ENCODE results near the gene ATG4B.
"Not testable (repeated sequence)": the region's sequence is repeated elsewhere in the genome, so short reads cannot be mapped to it uniquely, and the experiment has no call there.

The ATG4B gene

GRCh38 chr2:241637018-241637794 lies at the start of gene ATG4B, which contains the start of gene THAP4:
Gene ATG4B, plus strand, starts transcription at chr2:241637693. Its CDS starts 22 bp downstream, at chr2:241637715.
Gene THAP4, minus strand, starts transcription at chr2:241637158. Its CDS starts 141 bp downstream, at chr2:241637017.
- peak; percentile 84 for DNase-seq
- peak within 1 kb of the TSS; percentile 87 for H3K4me3 Mint-ChIP-seq
- H3K27ac Mint-ChIP-seq = peak within 1 kb of the TSS; percentile 94
- H3K4me1 Mint-ChIP-seq = peaks cover 52% of the 10 kb centered on the region
- H3K36me3 Mint-ChIP-seq = peaks cover 34% of the 10 kb centered on the region
- H3K27me3 Mint-ChIP-seq = no peaks in the 10 kb centered on the region
- no peaks in the 10 kb centered on the region for H3K9me3 Mint-ChIP-seq
- CTCF ChIA-PET = interaction anchor here (1.4 kb wide), 1 partner anchor 19 kb away, joined by 3 read pairs; no protein-coding TSS in a partner anchor

- H3K36me3 Mint-ChIP-seq, DNase-seq, CTCF ChIA-PET, H3K27ac Mint-ChIP-seq, H3K27me3 Mint-ChIP-seq, H3K4me3 Mint-ChIP-seq, H3K4me1 Mint-ChIP-seq: not testable (repeated sequence)
- peaks cover 28% of the 10 kb centered on the region for H3K9me3 Mint-ChIP-seq
Observed at GRCh38 chr2:241589863-241590262, 47.6 kb upstream of the ATG4B start.

- H3K27ac Mint-ChIP-seq, CTCF ChIA-PET, H3K27me3 Mint-ChIP-seq, H3K4me1 Mint-ChIP-seq, DNase-seq, H3K4me3 Mint-ChIP-seq, H3K36me3 Mint-ChIP-seq: not testable (repeated sequence)
- peaks cover 20% of the 10 kb centered on the region for H3K9me3 Mint-ChIP-seq
Observed at GRCh38 chr2:241590496-241591455, 46.7 kb upstream of the ATG4B start.

GRCh38 chr2:241592126-241592845 lies 45.2 kb upstream of the ATG4B start:
- Mint-ChIP-seq H3K27me3 (no peaks in the 10 kb centered on the region), H3K27ac (no peak overlapping the region), H3K36me3 (peaks cover 2% of the 10 kb centered on the region), H3K4me1 (no peaks in the 10 kb centered on the region), H3K4me3 (no peak overlapping the region), H3K9me3 (peaks cover 9% of the 10 kb centered on the region)
- DNase-seq = no peak
- CTCF ChIA-PET = no interaction called here

- no peaks in the 10 kb centered on the region for H3K27me3 Mint-ChIP-seq
Observed at GRCh38 chr2:241593271-241593670, 44.2 kb upstream of the ATG4B start.

GRCh38 chr2:241595600-241596140 lies 41.8 kb upstream of the ATG4B start:
- DNase-seq = no peak
- H3K36me3 Mint-ChIP-seq = peaks cover 9% of the 10 kb centered on the region
- no peaks in the 10 kb centered on the region for H3K9me3 Mint-ChIP-seq
- no peak overlapping the region for H3K27ac Mint-ChIP-seq
- no peaks in the 10 kb centered on the region for H3K4me1 Mint-ChIP-seq
- no peaks in the 10 kb centered on the region for H3K27me3 Mint-ChIP-seq
- CTCF ChIA-PET = interaction anchor here (0.7 kb wide), 1 partner anchor 439 kb away, joined by 3 read pairs; no protein-coding TSS in a partner anchor
- H3K4me3 Mint-ChIP-seq = no peak overlapping the region

More at GRCh38 chr2:241593271-241593670, 44.2 kb upstream of the ATG4B start:
- Mint-ChIP-seq H3K9me3 (peaks cover 4% of the 10 kb centered on the region), H3K4me3 (no peak overlapping the region), H3K4me1 (no peaks in the 10 kb centered on the region), H3K36me3 (peaks cover 2% of the 10 kb centered on the region), H3K27ac (no peak overlapping the region)
- CTCF ChIA-PET = no interaction called here
- no peak for DNase-seq

GRCh38 chr2:241597561-241597960 lies 39.9 kb upstream of the ATG4B start:
- Mint-ChIP-seq H3K27ac (no peak overlapping the region), H3K9me3 (no peaks in the 10 kb centered on the region), H3K4me1 (no peaks in the 10 kb centered on the region), H3K27me3 (no peaks in the 10 kb centered on the region), H3K4me3 (no peak overlapping the region), H3K36me3 (peaks cover 16% of the 10 kb centered on the region)
- CTCF ChIA-PET = interaction anchor here (1.0 kb wide), 1 partner anchor 519 kb away, joined by 5 read pairs; no protein-coding TSS in a partner anchor
- no peak for DNase-seq

GRCh38 chr2:241598061-241598460 lies 39.4 kb upstream of the ATG4B start:
- H3K27ac Mint-ChIP-seq = no peak overlapping the region

GRCh38 chr2:241598487-241598886 lies 39.0 kb upstream of the ATG4B start:
- no peak for DNase-seq
- H3K36me3 Mint-ChIP-seq = peaks cover 18% of the 10 kb centered on the region

More at GRCh38 chr2:241598061-241598460, 39.4 kb upstream of the ATG4B start:
- H3K27me3 Mint-ChIP-seq = no peaks in the 10 kb centered on the region
- H3K4me3 Mint-ChIP-seq = no peak overlapping the region
- no peaks in the 10 kb centered on the region for H3K9me3 Mint-ChIP-seq
- CTCF ChIA-PET = interaction anchor here (0.7 to 1.0 kb wide), 3 partner anchors 280 to 519 kb away, joined by 3 to 5 read pairs (median 3); no protein-coding TSS in a partner anchor
- H3K36me3 Mint-ChIP-seq = peaks cover 16% of the 10 kb centered on the region
- no peaks in the 10 kb centered on the region for H3K4me1 Mint-ChIP-seq
- DNase-seq = peak; percentile 3

GRCh38 chr2:241599615-241600014 lies 37.9 kb upstream of the ATG4B start:
- no peaks in the 10 kb centered on the region for H3K27me3 Mint-ChIP-seq
- CTCF ChIA-PET = no interaction called here
- no peak overlapping the region for H3K4me3 Mint-ChIP-seq
- no peak for DNase-seq
- H3K27ac Mint-ChIP-seq = no peak overlapping the region
- no peaks in the 10 kb centered on the region for H3K4me1 Mint-ChIP-seq
- H3K9me3 Mint-ChIP-seq = no peaks in the 10 kb centered on the region
- H3K36me3 Mint-ChIP-seq = peaks cover 20% of the 10 kb centered on the region

More at GRCh38 chr2:241598487-241598886, 39.0 kb upstream of the ATG4B start:
- no peak overlapping the region for H3K27ac Mint-ChIP-seq
- H3K9me3 Mint-ChIP-seq = no peaks in the 10 kb centered on the region
- CTCF ChIA-PET = interaction anchor here (0.7 to 1.0 kb wide), 3 partner anchors 281 to 520 kb away, joined by 3 to 5 read pairs (median 3); no protein-coding TSS in a partner anchor
- no peaks in the 10 kb centered on the region for H3K27me3 Mint-ChIP-seq
- H3K4me1 Mint-ChIP-seq = no peaks in the 10 kb centered on the region
- no peak overlapping the region for H3K4me3 Mint-ChIP-seq

- CTCF ChIA-PET = no interaction called here
- Mint-ChIP-seq H3K36me3 (peaks cover 24% of the 10 kb centered on the region), H3K27ac (no peak overlapping the region)
Observed at GRCh38 chr2:241601841-241602240, 35.7 kb upstream of the ATG4B start.

GRCh38 chr2:241602720-241603119 lies 34.8 kb upstream of the ATG4B start:
- no peak for DNase-seq
- H3K4me3 Mint-ChIP-seq = no peak overlapping the region
- H3K9me3 Mint-ChIP-seq = no peaks in the 10 kb centered on the region
- H3K27ac Mint-ChIP-seq = no peak overlapping the region
- H3K36me3 Mint-ChIP-seq = peaks cover 24% of the 10 kb centered on the region
- CTCF ChIA-PET = no interaction called here
- no peaks in the 10 kb centered on the region for H3K27me3 Mint-ChIP-seq
- H3K4me1 Mint-ChIP-seq = no peaks in the 10 kb centered on the region

More at GRCh38 chr2:241601841-241602240, 35.7 kb upstream of the ATG4B start:
- no peak for DNase-seq
- no peak overlapping the region for H3K4me3 Mint-ChIP-seq
- H3K9me3 Mint-ChIP-seq = no peaks in the 10 kb centered on the region
- H3K27me3 Mint-ChIP-seq = no peaks in the 10 kb centered on the region
- no peaks in the 10 kb centered on the region for H3K4me1 Mint-ChIP-seq

GRCh38 chr2:241603686-241604085 lies 33.8 kb upstream of the ATG4B start:
- Mint-ChIP-seq H3K9me3 (no peaks in the 10 kb centered on the region), H3K36me3 (peaks cover 30% of the 10 kb centered on the region), H3K27ac (no peak overlapping the region), H3K27me3 (no peaks in the 10 kb centered on the region), H3K4me1 (peaks cover 4% of the 10 kb centered on the region), H3K4me3 (no peak overlapping the region)
- no peak for DNase-seq
- CTCF ChIA-PET = no interaction called here
